GM23248 (cell line): ENCODE results near the gene RNF215. TPM values are rescaled to one million over a fixed set of nuclear protein-coding genes. Genes with fewer than 3 reads are reported as not detected.

ENCODE experiments used
- DNase-seq: peaks from one replicate; pipeline ENCODE4 v3.0.0-alpha.2; 2015
- H2AFZ ChIP-seq: fragments of 200-600 bp; sonication (generic); 2 replicates; pipeline ENCODE4 v1.6.1; 2016; ENCODE audit warnings: antibody characterized with exemption
- H3F3A ChIP-seq: fragments of 200-600 bp; sonication (generic); 2 replicates; pipeline ENCODE4 v1.6.1; 2016; ENCODE audit warnings: mild to moderate bottlenecking, antibody characterized with exemption, mixed run types; ENCODE audit not compliant: insufficient read depth
- H3K27ac ChIP-seq: fragments of 200-600 bp; sonication (generic); 2 replicates; pipeline ENCODE4 v1.5.1; 2016; ENCODE audit warnings: mild to moderate bottlenecking
- H3K27me3 ChIP-seq: fragments of 200-600 bp; sonication (generic); replicated peaks from 2 replicates; pipeline ENCODE4 v1.6.1; 2016; ENCODE audit warnings: mild to moderate bottlenecking; ENCODE audit not compliant: insufficient read depth
- H3K36me3 ChIP-seq: fragments of 200-600 bp; sonication (generic); 2 replicates; pipeline ENCODE4 v1.6.1; 2016; ENCODE audit warnings: low read depth, mild to moderate bottlenecking
- H3K4me1 ChIP-seq: fragments of 200-600 bp; sonication (generic); 2 replicates; pipeline ENCODE4 v1.6.1; 2016; ENCODE audit warnings: mild to moderate bottlenecking; ENCODE audit not compliant: insufficient read depth
- H3K4me2 ChIP-seq: fragments of 200-600 bp; sonication (generic); one replicate; pipeline ENCODE4 v1.6.1; 2016; ENCODE audit warnings: mild to moderate bottlenecking; ENCODE audit not compliant: unreplicated experiment
- H3K4me3 ChIP-seq: fragments of 200-600 bp; sonication (generic); 2 replicates; pipeline ENCODE4 v1.5.1; 2016; ENCODE audit warnings: mild to moderate bottlenecking
- H3K79me2 ChIP-seq: fragments of 200-600 bp; sonication (generic); 2 replicates; pipeline ENCODE4 v1.6.1; 2016; ENCODE audit warnings: mild to moderate bottlenecking; ENCODE audit not compliant: insufficient read depth
- H3K9ac ChIP-seq: fragments of 200-600 bp; sonication (generic); 2 replicates; pipeline ENCODE4 v1.6.1; 2016; ENCODE audit warnings: mild to moderate bottlenecking
- H3K9me2 ChIP-seq: fragments of 200-600 bp; sonication (generic); 2 replicates; pipeline ENCODE4 v1.6.1; 2016; ENCODE audit warnings: mixed run types, mild to moderate bottlenecking, moderate library complexity; ENCODE audit not compliant: insufficient read depth
- H3K9me3 ChIP-seq: fragments of 200-600 bp; sonication (generic); one replicate; pipeline ENCODE4 v1.6.1; 2017; ENCODE audit warnings: low read depth
- H4K20me1 ChIP-seq: fragments of 200-600 bp; sonication (generic); 2 replicates; pipeline ENCODE4 v1.6.0; 2016; ENCODE audit not compliant: insufficient read depth
- EZH2 ChIP-seq: fragments of 200-600 bp; sonication (generic); IDR thresholded peaks from 2 replicates; pipeline ENCODE4 v1.6.1; 2018; ENCODE audit warnings: antibody characterized with exemption, mild to moderate bottlenecking; ENCODE audit not compliant: insufficient read depth, poor library complexity, severe bottlenecking
- EZH2phosphoT487 ChIP-seq: fragments of 200-600 bp; sonication (generic); IDR thresholded peaks from 2 replicates; pipeline ENCODE4 v1.6.1; 2018; ENCODE audit warnings: antibody characterized with exemption, moderate library complexity, mild to moderate bottlenecking, low read depth; ENCODE audit not compliant: insufficient read depth
- WGBS, 2 experiments: methylation state at CpG; one replicate each; pipeline ENCODE4 v1.1.6; 2015 to 2017; ENCODE audit warnings: low lambda C conversion rate in 2 of 2, low coverage in 1 of 2; ENCODE audit errors: missing lambda C conversion rate in 2 of 2; 5-methylcytosine and 5-hydroxymethylcytosine counted together
- in situ Hi-C: fragments of 300-500 bp; cut with MboI; formaldehyde crosslinking; loops from 2 replicates; pipeline ENCODE4 v1.15.0; 2020
- polyA plus RNA-seq: library from polyadenylated mRNA; unstranded; fragments of >200 nt; fragmentation: Nextera tagmentation; extraction: Ambion mirVana; gene quantifications from 2 replicates; pipeline ENCODE4 v1.2.1, GENCODE V29; 2016
- total RNA-seq: library from RNA; depleted of rRNA; stranded (reverse); fragments of >200 nt; shearing (Covaris generic); gene quantifications from 2 replicates; pipeline ENCODE4 v1.2.3, GENCODE V29; 2014

Gene RNF215
- total and polyA plus RNA-seq, 2 experiments from 2014 or later, result 2.9 to 29.9 TPM

DNA sequence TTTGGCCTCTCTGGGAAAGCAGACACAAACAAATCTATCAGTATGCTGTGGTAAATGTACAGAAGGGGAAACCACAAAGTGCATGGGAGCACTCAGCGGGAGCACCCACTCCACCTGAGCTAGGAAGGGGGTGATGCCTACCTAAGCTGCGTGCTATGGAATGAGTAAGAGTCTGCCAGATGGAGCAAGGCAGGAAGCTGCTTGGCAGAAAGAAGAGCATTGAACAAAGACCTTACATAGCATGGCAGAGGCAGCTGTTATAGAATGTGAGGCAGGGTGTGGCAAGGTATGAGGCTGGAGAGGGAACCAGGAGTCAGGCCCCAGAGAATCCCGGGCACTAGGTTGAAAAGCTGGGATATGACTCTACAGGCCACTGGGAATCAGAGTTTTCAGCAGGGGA lies 24.6 kb upstream of the RNF215 start:
- Histone ChIP-seq H3F3A (peaks cover 63% of the 10 kb centered on the region), H3K79me2 (peaks cover 38% of the 10 kb centered on the region), H3K9me2 (no peaks in the 10 kb centered on the region), H3K4me3 (no peak overlapping the region), H3K27me3 (no peaks in the 10 kb centered on the region), H3K4me1 (peaks cover 44% of the 10 kb centered on the region), H3K9ac (no peak overlapping the region), H2AFZ (no peak overlapping the region), H3K27ac (peak overlapping the region; percentile 41; the same call in 1 of the 2 replicates), H3K4me2 (no peak overlapping the region), H3K9me3 (no peaks in the 10 kb centered on the region), H4K20me1 (no peaks in the 10 kb centered on the region), H3K36me3 (peaks cover 58% of the 10 kb centered on the region)
- DNase-seq, result no peak
- 95 to 100% methylated on average over 3 of the region's 3 CpGs for WGBS, 2 experiments
- TF ChIP-seq EZH2 (no peak), EZH2phosphoT487 (no peak)
- in situ Hi-C loops, result no loop called here

DNA sequence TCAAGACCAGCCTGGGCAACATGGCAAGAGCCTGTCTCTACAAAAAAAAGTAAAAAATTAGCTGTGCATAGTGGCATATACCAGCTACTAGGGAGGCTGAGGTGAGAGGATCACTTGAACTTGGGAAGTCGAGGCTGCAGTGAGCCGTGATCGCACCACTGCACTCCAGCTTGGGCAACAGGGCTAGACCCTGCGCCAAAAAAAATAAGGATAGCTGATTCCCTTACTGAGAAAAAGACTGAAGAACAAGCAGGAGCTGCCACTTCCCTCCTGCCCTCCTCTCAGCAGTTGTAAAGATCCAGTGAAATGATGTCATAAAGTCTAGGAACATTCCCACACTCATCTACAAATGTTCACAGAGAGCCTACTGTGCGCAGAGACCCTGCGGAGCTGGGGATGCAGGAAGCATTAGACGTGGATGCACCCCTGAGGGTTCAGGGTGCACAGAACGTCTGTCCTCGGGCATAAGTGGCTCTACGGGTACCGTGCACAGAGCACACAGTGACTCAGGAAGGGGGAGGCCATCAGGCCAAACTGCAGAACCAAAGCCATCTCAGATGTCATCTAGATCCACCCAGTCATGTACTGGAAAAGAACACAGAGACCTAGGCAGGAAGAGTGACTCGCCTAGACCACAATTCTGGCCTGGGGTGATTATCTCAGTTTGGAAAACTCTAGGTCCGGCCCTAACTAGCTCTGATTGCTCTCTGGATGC lies 21.3 kb upstream of the RNF215 start:
- peak overlapping the region; percentile 69 for H3K9ac ChIP-seq
- no peak overlapping the region for H3K4me2 ChIP-seq
- H3K27ac ChIP-seq, result peak overlapping the region; percentile 91
- TF ChIP-seq EZH2, result no peak
- TF ChIP-seq EZH2phosphoT487, result no peak
- no peaks in the 10 kb centered on the region for H3K27me3 ChIP-seq
- H3K36me3 ChIP-seq, result peaks cover 39% of the 10 kb centered on the region
- no peaks in the 10 kb centered on the region for H3K9me2 ChIP-seq
- in situ Hi-C loops, result no loop called here
- H3K9me3 ChIP-seq, result no peaks in the 10 kb centered on the region
- 50 to 51% methylated on average over 13 of the region's 13 CpGs for WGBS, 2 experiments
- peak; percentile 90 for DNase-seq
- peaks cover 67% of the 10 kb centered on the region for H3K79me2 ChIP-seq
- H3K4me3 ChIP-seq, result 0 out of 2 replicates have a peak overlapping the region, but pooled peaks have one; percentile 30
- peaks cover 49% of the 10 kb centered on the region for H3F3A ChIP-seq
- H4K20me1 ChIP-seq, result no peaks in the 10 kb centered on the region
- no peak overlapping the region for H2AFZ ChIP-seq
- H3K4me1 ChIP-seq, result peaks cover 21% of the 10 kb centered on the region

DNA sequence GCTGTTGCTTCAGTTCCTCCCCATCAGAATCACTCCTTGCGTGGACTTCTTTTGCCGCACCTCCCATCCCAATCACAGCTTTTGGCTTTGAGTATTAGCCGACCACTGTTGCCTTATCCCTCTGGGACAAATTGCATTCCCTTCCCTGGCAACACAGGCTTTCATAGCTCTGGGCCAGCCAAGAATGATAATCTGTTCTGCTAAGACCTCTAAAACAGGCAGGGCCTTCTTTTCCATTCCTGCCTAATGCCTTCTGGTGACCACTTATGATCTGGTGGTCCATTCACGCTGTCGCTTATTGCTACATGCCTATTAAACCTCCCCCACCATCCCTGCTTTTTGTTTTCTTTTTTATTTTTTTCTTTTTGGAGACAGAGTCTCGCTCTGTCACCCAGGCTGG lies 19.2 kb upstream of the RNF215 start:
- Histone ChIP-seq H3K4me1 (peaks cover 28% of the 10 kb centered on the region), H3F3A (peaks cover 36% of the 10 kb centered on the region), H3K9ac (no peak overlapping the region), H3K27ac (no peak overlapping the region), H3K9me3 (no peaks in the 10 kb centered on the region), H3K27me3 (no peaks in the 10 kb centered on the region), H3K36me3 (peaks cover 33% of the 10 kb centered on the region), H2AFZ (no peak overlapping the region), H3K9me2 (no peaks in the 10 kb centered on the region), H4K20me1 (no peaks in the 10 kb centered on the region), H3K4me2 (no peak overlapping the region), H3K79me2 (peaks cover 75% of the 10 kb centered on the region), H3K4me3 (no peak overlapping the region)
- no peak for TF ChIP-seq EZH2phosphoT487
- TF ChIP-seq EZH2, result no peak
- in situ Hi-C loops, result no loop called here
- no peak for DNase-seq
- WGBS, 2 experiments, result 81 to 82% methylated on average over 6 of the region's 6 CpGs

DNA sequence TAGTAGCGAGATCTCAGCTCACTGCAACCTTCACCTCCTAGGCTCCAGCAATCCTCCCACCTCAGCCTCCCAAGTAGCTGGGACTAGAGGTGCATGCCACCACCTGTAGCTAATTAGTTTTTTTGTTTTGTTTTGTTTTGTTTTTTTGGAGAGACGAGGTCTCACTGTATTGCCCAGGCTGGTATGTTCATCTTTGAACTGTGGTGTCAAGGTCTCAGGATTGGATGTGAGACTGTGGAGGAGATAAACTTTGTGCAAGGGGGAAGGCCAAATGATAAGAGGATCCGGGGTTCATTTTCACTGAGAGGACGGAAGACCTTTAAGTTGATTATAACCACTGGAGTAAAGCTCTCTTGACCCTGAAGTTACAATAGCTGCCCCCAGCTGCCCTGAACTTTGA lies 18.5 kb upstream of the RNF215 start:
- no peaks in the 10 kb centered on the region for H3K9me2 ChIP-seq
- peaks cover 28% of the 10 kb centered on the region for H3K4me1 ChIP-seq
- no peak overlapping the region for H3K4me3 ChIP-seq
- H3K79me2 ChIP-seq, result peaks cover 78% of the 10 kb centered on the region
- in situ Hi-C loops, result no loop called here
- TF ChIP-seq EZH2phosphoT487 (no peak), EZH2 (no peak)
- no peaks in the 10 kb centered on the region for H3K9me3 ChIP-seq
- H2AFZ ChIP-seq, result no peak overlapping the region
- no peak for DNase-seq
- 91 to 92% methylated on average over 4 of the region's 4 CpGs for WGBS, 2 experiments
- H3F3A ChIP-seq, result peaks cover 36% of the 10 kb centered on the region
- H3K9ac ChIP-seq, result no peak overlapping the region
- H3K36me3 ChIP-seq, result peaks cover 26% of the 10 kb centered on the region
- no peak overlapping the region for H3K27ac ChIP-seq
- no peaks in the 10 kb centered on the region for H3K27me3 ChIP-seq
- H4K20me1 ChIP-seq, result no peaks in the 10 kb centered on the region
- no peak overlapping the region for H3K4me2 ChIP-seq
